ENCODE measurements around the gene BMPR1B.

Gene BMPR1B

GRCh38 chr4:94968493-94968892 is 210.7 kb downstream of the BMPR1B start:
- no peak for DNase-seq

GRCh38 chr4:94970650-94971049 is 212.9 kb downstream of the BMPR1B start:
- DNase-seq: no peak

GRCh38 chr4:94974773-94975172 is 217.0 kb downstream of the BMPR1B start:
- DNase-seq: no peak

GRCh38 chr4:94976371-94977011 is 218.7 kb downstream of the BMPR1B start:
- DNase-seq: no peak

- DNase-seq: no peak
Measured at GRCh38 chr4:94978904-94979303, 221.1 kb downstream of the BMPR1B start.

GRCh38 chr4:94979621-94980020 is 221.9 kb downstream of the BMPR1B start:
- no peak for DNase-seq

DNA sequence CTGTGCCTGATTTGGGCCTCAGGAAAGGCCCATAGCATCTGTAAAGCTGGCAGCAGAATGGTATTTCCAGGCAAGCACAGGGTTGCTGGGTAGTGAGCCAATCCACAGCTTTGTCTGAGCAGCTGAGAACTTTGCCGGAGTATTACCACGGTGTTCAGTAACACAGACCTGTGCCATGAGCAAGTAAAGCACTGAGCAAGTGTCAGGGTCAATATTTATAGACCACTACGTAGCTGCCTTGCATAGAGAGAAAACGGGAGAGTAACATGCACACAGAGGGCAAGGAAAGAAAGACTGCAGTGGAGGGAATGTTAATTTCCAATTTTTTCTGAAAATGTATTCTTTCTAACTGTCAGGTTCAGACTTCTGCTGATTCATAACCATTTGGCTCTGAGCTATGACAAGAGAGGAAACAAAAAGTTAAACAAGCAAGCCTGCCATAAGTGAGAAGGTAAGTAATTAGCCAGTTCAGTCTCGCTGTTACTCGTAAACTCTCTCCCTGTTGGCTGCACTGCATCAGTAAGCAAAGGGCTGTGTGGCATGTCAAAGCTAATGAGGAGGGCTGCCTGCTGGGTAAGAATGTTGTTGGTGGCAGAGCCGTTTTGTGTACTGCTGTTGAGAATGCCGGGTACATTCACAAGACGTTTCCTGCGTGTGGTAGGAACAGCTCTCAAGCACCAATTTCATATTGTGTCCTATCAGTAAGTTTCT is 238.1 kb downstream of the BMPR1B start:
- no peak for DNase-seq

DNA sequence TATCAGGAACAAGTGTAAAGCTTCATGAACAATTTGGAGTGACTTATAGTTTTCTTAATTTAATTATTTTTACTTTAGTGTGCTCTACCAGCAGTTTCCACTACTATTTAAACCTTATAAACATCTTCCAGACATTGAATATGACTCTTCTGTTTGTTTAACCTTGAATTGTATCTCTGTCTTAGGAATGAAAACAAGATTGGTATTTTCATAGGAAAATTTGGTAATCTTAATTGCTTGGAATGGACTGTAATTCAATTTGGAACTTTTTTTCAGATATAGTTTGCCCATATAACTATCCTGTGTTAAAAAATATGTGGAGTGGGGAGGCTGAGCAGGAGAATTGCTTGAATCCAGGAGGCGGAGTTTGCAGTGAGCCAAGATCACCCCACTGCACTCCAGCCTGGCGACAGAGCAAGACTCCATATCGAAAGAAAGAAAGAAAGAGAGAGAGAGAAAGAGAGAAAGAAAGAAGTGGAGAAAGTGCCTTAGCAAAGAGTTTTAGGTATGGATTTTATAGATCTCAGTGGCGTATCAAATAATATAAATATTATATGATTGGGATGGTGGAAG is 242.4 kb downstream of the BMPR1B start:
- no peak for DNase-seq

- no peak for DNase-seq
Measured at GRCh38 chr4:95004912-95005311, 247.2 kb downstream of the BMPR1B start.

DNA sequence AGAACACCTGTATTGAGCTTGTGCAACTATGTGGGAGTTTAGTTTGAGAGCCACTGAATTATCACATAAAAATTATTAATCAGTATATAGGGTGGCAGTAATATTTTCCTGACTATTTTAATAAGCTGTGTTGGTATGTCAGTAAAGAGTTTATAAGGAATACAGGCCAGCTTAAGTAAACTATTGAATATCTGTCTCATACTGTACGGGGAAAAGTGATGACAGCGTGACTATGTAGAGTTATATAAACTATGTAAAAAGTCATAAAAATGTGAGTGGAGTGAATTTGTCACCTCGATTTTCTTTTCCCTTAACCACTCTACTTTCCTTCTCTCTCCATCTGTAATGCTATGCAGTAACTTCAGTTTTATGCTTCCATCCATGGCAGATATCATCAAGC is 250.2 kb downstream of the BMPR1B start:
- DNase-seq: no peak

- no peak for DNase-seq
Measured at GRCh38 chr4:95013236-95013635, 255.5 kb downstream of the BMPR1B start.

- no peak for DNase-seq
Measured at GRCh38 chr4:95014068-95014467, 256.3 kb downstream of the BMPR1B start.

DNA sequence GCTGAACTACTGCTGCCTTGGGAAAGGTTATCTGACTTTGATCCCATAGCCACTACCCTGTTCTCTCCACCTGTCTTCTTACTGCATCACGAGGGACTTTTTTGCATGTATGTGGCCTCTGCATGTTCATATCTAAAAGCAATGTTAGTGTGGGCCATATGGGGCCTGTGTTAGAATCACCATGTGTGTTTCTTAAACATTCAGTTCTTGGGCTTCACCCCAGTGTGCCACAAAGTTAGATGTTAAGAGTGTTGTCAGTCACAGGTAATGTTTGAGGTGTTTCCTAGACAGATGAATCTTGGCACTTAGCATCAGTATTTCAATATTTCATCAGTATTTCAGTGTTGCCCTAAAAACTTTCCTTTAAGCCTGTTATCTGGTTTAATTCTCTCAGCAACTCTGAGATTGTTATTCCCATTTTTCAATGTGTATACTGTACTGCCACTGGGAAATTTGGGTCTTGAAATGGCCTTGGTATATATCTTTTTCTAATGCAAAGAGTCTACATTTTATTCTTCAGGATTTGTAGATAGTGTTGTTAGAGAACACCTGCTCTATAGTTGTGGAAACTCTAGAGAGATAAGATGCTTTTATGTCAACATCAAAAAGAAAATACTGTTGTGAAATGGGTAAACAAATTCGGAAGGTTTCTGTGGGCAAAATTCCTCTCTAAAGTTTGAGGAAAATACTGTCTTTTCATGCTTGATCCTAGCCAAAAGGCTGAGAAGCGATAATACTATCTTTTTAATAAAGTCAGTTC is 259.7 kb downstream of the BMPR1B start:
- no peak for DNase-seq

- no peak for DNase-seq
Measured at GRCh38 chr4:95018785-95019184, 261.0 kb downstream of the BMPR1B start.

GRCh38 chr4:95020521-95020920 is 262.8 kb downstream of the BMPR1B start:
- no peak for DNase-seq

GRCh38 chr4:95021099-95021498 is 263.3 kb downstream of the BMPR1B start:
- DNase-seq: no peak

GRCh38 chr4:95023110-95023509 is 265.4 kb downstream of the BMPR1B start:
- no peak for DNase-seq

- DNase-seq: no peak
Measured at GRCh38 chr4:95027905-95028618, 270.3 kb downstream of the BMPR1B start.

GRCh38 chr4:95038791-95039190 is 281.0 kb downstream of the BMPR1B start:
- no peak for DNase-seq

GRCh38 chr4:95044324-95044837 is 286.6 kb downstream of the BMPR1B start:
- DNase-seq: no peak

DNA sequence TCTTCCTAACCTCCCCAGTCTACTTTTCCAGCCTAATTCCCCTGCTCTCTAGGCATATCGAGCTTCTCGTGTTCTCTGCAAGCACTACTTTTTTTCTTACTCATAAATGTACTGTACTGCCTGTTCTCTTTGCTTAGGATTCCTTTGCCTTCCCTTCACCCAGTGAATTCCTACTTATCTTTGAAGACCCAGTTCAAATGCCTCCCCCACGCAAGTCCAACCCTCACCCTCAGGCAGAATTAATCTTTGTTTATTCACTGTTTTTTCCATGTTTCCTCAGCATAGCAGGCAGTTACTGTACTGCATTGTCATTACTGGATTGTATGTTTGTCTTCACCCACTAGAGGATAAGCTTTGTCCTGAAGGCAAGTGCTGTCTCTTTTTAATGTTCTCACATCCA is 287.7 kb downstream of the BMPR1B start:
- no peak for DNase-seq

DNA sequence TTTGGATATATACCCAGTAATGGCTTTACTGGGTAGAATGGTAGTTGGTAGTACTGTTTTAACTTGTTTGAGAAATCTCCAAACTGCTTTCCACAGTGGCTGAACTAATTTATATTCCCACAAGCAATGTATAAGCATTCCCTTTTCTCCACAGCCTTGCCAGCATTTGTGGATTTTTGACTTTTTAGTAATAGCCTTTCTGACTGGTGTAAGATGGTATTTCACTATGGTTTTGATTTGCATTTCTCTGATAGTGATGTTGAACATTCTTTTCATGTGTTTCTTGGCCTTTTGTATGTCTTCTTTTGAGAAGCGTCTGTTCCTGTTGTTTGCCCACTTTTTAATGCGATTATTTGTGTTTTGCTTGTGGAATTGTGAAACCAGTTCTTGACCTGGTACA is 290.5 kb downstream of the BMPR1B start:
- no peak for DNase-seq
